GM12865 (cell line): ENCODE results near the gene TENM3.
A peak's percentile ranks its signal among the peaks of the same experiment; 100 is the strongest.

Experiments
- DNase-seq: peaks from one replicate; pipeline ENCODE4 v3.0.0; 2010; ENCODE audit warnings: low read depth
- H3K4me3 ChIP-seq: 2 replicates; pipeline ENCODE4 v1.5.1; 2011; ENCODE audit warnings: mild to moderate bottlenecking, low read depth, low read length, control low read depth
- CTCF ChIP-seq: IDR thresholded peaks from 2 replicates; pipeline ENCODE4 v1.5.1; 2011; ENCODE audit warnings: low read length, control low read depth, low read depth, inconsistent platforms; ENCODE audit not compliant: insufficient read depth; ENCODE audit errors: missing control alignments

Gene TENM3

GRCh38 chr4:182640491-182640890 lies 397.3 kb downstream of the TENM3 start:
- DNase-seq = no peak
- no peak for TF ChIP-seq CTCF
- no peak overlapping the region for H3K4me3 ChIP-seq

- no peak for DNase-seq
- TF ChIP-seq CTCF = no peak
These were observed 397.7 kb downstream of the TENM3 start for GRCh38 chr4:182640932-182641331.

GRCh38 chr4:182642831-182643230 lies 399.6 kb downstream of the TENM3 start:
- peak; percentile 16 for TF ChIP-seq CTCF

More at GRCh38 chr4:182640932-182641331, 397.7 kb downstream of the TENM3 start:
- no peak overlapping the region for H3K4me3 ChIP-seq

GRCh38 chr4:182643801-182644682 lies 400.8 kb downstream of the TENM3 start:
- no peak for TF ChIP-seq CTCF
- H3K4me3 ChIP-seq = no peak overlapping the region
- no peak for DNase-seq

More at GRCh38 chr4:182642831-182643230, 399.6 kb downstream of the TENM3 start:
- no peak overlapping the region for H3K4me3 ChIP-seq
- peak; percentile 37 for DNase-seq

GRCh38 chr4:182644683-182645050 lies 401.5 kb downstream of the TENM3 start:
- no peak for TF ChIP-seq CTCF
- DNase-seq = no peak
- no peak overlapping the region for H3K4me3 ChIP-seq

- TF ChIP-seq CTCF = no peak
- DNase-seq = no peak
- no peak overlapping the region for H3K4me3 ChIP-seq
These were observed 402.3 kb downstream of the TENM3 start for GRCh38 chr4:182645511-182645910.

- no peak for DNase-seq
- no peak for TF ChIP-seq CTCF
- H3K4me3 ChIP-seq = no peak overlapping the region
These were observed 404.6 kb downstream of the TENM3 start for GRCh38 chr4:182647646-182648300.
